NT2/D1 (cell line): ENCODE measurements around the gene LRRC61.
"Not testable (repeated sequence)": the region's sequence is repeated elsewhere in the genome, so short reads cannot be mapped to it uniquely, and the experiment has no call there.

Experiments used
- SUZ12 ChIP-seq: IDR thresholded peaks from 2 replicates; pipeline ENCODE4 v1.6.1; 2011; ENCODE audit not compliant: insufficient read length, insufficient read depth; ENCODE audit errors: extremely low read depth
- YY1 ChIP-seq: IDR thresholded peaks from 2 replicates; pipeline ENCODE4 v1.6.1; 2011; ENCODE audit not compliant: insufficient read length, insufficient read depth

- not testable (repeated sequence) for TF ChIP-seq YY1, SUZ12
Observed at GRCh38 chr7:150304499-150305258, 18.5 kb upstream of the LRRC61 start.
